GM21447 (cell line): Measurements from ENCODE around the gene PDGFRA.
"Not testable (repeated sequence)": the region's sequence is repeated elsewhere in the genome, so short reads cannot be mapped to it uniquely, and the experiment has no call there.

Experiments used
- ATAC-seq: cut with Tn5 transposase; IDR thresholded peaks from one replicate; pipeline ENCODE4 v1.9.1; 2021; ENCODE audit not compliant: unreplicated experiment

The PDGFRA gene

GRCh38 chr4:54227256-54228055 lies 1.6 kb upstream of the PDGFRA start:
- peak; percentile 25 for ATAC-seq

- peak; percentile 49 for ATAC-seq
Measured at GRCh38 chr4:54228056-54228527, 1.0 kb upstream of the PDGFRA start.

DNA sequence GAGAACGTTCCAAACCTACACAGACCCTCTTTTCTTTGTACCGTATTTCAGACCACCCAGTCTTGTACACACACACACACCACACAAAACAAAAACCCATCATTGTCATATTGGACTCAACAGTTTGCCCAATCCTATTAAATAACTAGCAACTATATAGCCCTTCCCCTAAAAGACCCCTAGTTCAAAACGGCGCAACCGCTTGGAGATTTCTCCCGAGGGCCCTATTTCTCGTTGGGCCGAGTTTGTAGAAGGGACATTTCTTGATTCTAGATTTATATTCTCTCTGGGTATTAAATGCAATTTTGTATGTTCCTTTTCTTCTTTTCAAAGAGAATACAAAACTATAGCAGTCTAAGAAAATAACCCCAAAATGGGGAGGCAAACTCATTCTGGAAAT lies 547 bp upstream of the PDGFRA start:
- no peak for ATAC-seq

DNA sequence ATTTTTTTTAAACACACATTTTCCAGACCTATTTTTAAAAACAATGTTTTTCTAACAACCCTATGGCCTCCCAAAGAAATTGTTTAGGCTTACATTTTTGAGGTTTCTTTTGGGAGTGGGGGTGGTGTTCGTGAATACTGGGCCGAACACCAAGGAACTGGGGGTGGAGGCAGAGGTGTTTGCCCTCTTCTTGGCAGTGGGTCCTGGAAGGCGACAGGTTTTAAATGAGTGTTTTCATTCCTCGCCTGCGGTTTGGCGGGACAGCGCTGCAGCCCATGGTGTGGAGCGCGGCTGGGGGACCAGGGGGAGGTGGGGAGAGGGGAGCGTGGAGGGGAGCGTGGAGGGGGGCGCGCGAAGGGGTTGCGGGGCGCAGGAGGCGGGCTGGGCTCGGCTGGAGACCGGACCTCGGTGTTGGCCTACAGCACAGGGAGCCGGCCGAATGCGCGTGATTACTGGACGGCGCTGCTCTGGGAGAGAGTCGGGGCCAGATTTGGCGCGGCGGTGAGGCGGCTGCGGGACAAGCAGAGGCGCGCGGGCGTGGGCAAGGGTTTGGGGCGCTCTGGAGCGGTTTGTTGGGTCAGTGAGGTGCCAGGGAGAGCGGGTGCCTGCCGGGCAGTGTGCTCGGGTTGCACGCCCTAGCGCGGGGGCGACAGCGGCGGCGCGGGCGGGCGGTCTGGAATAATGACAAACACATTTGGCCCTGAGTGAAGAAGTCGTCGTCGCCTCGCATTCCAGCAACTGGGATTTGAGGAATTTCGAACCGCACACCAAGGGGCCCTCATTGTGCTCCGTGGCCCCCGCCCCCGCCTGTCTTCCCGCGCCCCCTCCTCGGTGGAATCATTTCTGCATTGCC lies 764 bp downstream of the PDGFRA start:
- no peak for ATAC-seq

DNA sequence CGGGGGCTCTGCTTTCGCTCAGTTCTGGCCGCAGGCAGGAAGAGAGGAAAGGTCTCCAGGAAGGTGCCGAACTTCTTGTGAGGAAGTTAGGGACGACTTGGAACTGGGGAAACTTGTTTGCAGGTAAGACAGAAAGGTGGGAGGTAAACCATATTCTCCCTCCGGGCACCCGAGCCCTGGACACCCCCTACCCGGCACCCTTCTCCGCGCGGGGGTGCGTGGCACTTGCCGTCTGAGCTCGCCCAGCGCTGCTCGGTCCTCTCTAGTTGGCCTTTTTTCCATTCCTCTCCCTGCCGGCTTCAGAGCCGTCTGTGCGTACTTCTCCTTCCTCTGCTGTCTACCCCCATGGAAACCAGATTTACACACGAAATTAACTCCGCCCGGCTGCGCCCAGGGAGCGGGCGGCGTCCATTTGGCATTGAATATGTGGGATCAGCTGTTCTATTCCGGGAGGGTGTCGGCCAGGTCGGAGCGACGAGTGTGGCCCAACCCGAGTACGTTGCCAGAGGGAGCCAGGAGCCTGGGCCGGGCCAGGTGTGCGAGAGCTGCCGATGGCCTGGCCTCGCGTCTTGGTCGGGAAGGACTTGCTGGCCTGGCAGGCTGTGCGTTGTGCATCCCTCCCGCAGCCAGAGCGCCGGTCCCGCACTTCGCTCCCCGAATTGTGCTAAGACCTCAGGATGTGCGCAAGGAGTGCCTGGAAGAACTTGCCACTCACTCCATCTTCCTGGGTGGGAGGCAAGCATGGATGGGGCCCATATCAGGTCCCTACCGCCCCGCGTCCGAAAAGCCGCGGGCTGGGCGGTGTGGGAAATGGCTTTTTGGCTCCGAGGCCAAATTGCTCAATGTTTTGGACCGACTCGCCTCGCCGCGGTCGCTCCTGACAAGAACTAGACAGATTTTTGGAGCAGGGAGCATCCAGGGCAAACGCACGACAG lies 1.7 kb downstream of the PDGFRA start:
- ATAC-seq, result no peak

GRCh38 chr4:54231419-54231767 lies 2.3 kb downstream of the PDGFRA start:
- no peak for ATAC-seq

DNA sequence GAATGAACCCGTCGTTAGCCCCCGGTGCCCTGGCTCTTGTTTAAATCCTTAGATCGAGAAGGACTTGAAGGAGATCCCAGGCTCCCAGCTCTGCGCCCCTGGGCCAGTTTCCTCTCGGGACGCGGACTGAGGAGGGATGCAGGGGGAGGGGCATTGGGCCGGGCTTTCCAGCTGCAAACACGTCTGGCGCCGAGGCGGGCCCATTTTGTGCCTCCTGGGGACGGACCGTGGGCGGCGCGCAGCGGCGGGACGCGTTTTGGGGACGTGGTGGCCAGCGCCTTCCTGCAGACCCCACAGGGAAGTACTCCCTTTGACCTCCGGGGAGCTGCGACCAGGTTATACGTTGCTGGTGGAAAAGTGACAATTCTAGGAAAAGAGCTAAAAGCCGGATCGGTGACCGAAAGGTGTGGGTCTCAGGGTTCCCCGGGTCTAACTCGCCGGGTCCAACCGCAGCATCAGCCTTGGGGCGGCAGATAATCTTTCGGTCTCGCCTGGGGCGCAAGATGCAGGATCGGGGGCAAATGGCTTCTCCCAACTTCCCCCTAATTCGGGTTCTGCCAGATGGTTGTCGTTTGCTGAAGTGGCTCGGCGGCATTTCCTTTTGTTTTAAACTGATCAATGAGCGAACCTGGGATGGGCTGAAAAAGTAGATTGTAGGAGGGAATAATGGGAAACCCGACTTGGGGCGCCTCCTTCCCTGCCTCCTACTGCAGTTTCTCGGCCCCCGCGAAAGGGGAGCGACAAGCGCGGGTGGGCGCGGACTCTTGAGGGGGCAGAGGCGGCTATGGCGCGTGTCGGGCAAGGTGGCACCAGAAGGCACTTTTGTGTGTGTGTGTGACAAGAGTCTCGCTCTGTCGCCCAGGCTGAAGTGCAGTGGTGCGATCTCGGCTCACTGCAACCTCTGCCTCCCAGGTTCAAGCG lies 2.9 kb downstream of the PDGFRA start:
- ATAC-seq, result no peak

GRCh38 chr4:54233277-54233696 lies 4.2 kb downstream of the PDGFRA start:
- peak; percentile 83 for ATAC-seq

DNA sequence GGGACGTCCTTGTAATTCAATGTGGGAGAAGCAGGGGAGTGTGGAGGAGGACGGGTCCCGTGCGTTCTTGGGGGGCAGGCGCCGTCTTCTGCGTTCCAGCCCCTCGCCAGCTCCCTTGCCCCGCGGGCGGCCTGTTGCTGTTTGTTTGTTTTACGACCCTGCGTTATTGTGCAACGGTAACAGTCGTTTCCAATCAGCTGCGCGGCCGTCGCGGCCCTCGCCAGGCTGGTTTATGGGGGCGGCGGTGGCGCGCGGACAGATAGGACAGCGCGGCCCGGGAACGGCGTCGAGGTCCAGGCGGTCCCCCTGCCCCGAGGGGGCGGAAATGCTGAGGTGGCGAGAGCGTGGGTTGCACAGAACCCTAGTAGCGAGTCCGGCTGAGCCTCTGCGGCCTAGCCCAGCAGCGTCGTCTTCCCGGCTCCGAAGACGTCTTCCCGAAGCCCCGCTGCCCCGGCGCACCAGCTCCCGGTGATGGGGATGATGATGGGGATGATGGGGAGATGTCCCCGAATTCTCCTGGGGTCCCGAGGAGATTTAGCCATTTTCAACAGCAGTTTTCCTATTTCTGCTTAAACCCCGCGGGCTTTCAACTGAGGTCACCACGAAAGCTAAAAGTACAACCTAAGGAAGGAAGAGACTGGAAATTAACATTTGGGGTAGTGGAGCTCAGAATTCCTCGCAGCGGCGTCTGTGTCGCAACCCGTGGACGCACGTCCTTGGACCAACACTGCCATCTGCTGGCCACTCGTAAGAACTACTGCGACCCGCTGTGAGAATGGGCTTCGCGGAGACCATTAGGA lies 4.8 kb downstream of the PDGFRA start:
- ATAC-seq, result peak; percentile 60

DNA sequence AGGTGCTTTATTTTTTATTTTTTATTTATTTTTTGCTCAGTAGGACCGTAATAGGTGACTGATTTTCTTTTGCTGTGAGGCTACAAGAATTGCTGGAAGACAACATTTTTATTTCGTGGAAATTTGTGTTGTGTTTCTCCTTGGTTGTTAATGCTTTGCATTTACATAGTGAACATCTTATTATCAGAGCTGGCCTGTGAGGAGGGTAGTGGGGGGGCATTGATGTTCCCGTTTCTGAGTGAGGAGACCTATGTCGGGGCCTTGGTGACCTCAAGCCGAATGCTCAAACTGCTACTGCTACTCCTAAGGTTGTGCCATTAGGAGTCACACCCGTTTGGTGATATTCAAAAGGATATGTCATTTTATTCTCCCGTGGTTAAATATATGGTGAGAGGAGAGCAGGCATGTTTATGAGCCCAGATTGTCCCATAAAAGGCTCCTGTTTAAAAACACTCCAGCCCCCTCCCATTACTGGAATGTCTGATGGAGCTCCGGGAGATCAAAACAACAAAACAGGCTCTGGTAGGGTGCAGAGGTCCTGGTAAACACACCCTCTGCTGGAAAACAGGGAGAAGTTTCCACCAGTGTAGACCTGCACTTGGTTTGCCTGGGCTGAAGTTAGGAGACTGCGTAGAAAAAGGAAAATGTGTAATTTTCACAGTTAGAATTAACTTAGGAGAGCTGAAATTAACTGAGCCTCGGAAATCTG lies 5.6 kb downstream of the PDGFRA start:
- no peak for ATAC-seq

DNA sequence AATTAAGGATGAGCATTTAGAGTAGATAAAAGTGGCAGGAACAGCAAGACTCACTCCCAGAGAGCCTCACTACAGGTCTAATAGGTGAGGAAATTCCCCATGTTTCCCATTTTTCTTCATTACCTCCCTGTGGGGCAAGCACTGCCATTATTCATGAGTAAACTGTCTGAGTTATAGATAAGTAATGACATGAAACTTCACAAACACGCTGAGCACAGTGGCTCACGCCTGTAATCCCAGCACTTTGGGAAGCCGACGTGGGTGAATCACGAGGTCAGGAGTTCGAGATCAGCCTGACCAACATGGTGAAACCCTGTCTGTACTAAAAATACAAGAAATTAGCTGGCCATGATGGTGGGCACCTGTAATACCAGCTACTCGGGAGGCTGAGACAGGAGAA lies 7.2 kb downstream of the PDGFRA start:
- not testable (repeated sequence) for ATAC-seq

GRCh38 chr4:54237770-54238169 lies 8.7 kb downstream of the PDGFRA start:
- no peak for ATAC-seq

GRCh38 chr4:54238389-54238788 lies 9.3 kb downstream of the PDGFRA start:
- no peak for ATAC-seq

DNA sequence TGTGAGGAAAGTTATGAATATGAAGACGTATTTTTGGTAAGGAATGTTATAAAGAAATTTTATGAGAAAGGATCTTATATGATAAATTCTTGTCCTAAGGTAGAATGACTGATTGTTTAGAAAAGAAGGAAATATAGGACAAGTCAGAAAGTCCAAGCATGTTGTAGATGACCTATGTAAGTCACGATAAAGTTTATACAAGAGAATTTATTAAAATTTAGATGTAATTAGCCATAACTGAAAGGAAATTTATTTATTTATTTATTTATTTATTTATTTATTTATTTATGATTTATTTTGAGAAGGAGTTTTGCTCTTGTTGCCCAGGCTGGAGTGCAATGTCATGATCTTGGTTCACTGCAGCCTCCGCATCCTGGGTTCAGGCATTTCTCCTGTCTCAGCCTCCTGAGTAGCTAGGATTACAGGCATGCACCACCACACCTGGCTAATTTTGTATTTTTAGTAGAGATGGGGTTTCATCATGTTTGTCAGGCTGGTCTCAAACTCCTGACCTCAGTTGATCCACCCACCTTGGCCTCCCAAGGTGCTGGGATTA lies 12.3 kb downstream of the PDGFRA start:
- not testable (repeated sequence) for ATAC-seq

DNA sequence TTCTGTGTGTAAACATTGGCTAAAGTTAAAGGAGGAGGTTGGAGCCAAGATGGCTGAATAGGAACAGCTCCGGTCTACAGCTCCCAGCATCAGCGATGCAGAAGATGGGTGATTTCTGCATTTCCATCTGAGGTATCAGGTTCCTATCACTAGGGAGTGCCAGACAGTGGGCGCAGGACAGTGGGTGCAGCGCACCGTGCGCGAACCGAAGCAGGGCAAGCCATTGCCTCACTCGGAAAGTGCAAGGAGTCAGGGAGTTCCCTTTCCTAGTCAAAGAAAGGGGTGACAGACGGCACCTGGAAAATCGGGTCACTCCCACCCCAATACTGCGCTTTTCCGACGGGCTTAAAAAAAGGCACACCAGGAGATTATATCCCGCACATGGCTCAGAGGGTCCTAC lies 14.4 kb downstream of the PDGFRA start:
- ATAC-seq, result not testable (repeated sequence)

- ATAC-seq, result not testable (repeated sequence)
Measured at GRCh38 chr4:54252312-54252711, 23.2 kb downstream of the PDGFRA start.

- ATAC-seq, result no peak
Measured at GRCh38 chr4:54254116-54254914, 25.2 kb downstream of the PDGFRA start.
